ENCODE measurements around the gene DIS3L2. TPM values are rescaled to one million over a fixed set of nuclear protein-coding genes. Genes with fewer than 3 reads are reported as not detected.

The DIS3L2 gene
- total RNA-seq, 1 experiment from 2014 or later: 32.6 TPM

GRCh38 chr2:232296776-232297525 lies 335.4 kb downstream of the DIS3L2 start:
- H3K4me1 Mint-ChIP-seq (ENCODE audit: insufficient read depth, unreplicated experiment): no peaks in the 10 kb centered on the region
- DNase-seq (ENCODE audit: unreplicated experiment): no peak
- H3K9me3 Mint-ChIP-seq (ENCODE audit: unreplicated experiment): no peaks in the 10 kb centered on the region
- no TSS peak for BruUV-seq (replicated peaks)
- peaks cover 13% of the 10 kb centered on the region for H3K36me3 Mint-ChIP-seq (ENCODE audit: insufficient read depth, unreplicated experiment)
- ChIA-PET CTCF (interaction anchor here (0.6 to 1.2 kb wide), 2 partner anchors 31 to 56 kb away, joined by 3 to 4 read pairs; no protein-coding TSS in a partner anchor), POLR2A (interaction anchor here (1.0 kb wide), 1 partner anchor 252 kb away, joined by 3 read pairs; no protein-coding TSS in a partner anchor)
- intact Hi-C loops (cut with micrococcal nuclease): no loop called here
- H3K27ac Mint-ChIP-seq (ENCODE audit: low read depth, unreplicated experiment): no peak overlapping the region
- H3K4me3 Mint-ChIP-seq (ENCODE audit: unreplicated experiment): no peak overlapping the region
- no peaks in the 10 kb centered on the region for H3K27me3 Mint-ChIP-seq (ENCODE audit: insufficient read depth, unreplicated experiment)
- no peak for TF ChIP-seq CTCF (IDR thresholded peaks at IDR 0.05; ENCODE audit: unreplicated experiment)

- Mint-ChIP-seq H3K36me3 (ENCODE audit: insufficient read depth, unreplicated experiment) (no peaks in the 10 kb centered on the region), H3K27me3 (ENCODE audit: insufficient read depth, unreplicated experiment) (no peaks in the 10 kb centered on the region), H3K27ac (ENCODE audit: low read depth, unreplicated experiment) (no peak overlapping the region), H3K4me3 (ENCODE audit: unreplicated experiment) (no peak overlapping the region), H3K4me1 (ENCODE audit: insufficient read depth, unreplicated experiment) (no peaks in the 10 kb centered on the region), H3K9me3 (ENCODE audit: unreplicated experiment) (no peaks in the 10 kb centered on the region)
- ChIA-PET CTCF (interaction anchor here (1.0 to 1.4 kb wide), 2 partner anchors 9 to 22 kb away, joined by 3 read pairs; no protein-coding TSS in a partner anchor), POLR2A (no interaction called here)
- BruUV-seq (replicated peaks): no TSS peak
- intact Hi-C loops (cut with micrococcal nuclease): no loop called here
- TF ChIP-seq CTCF (IDR thresholded peaks at IDR 0.05; ENCODE audit: unreplicated experiment): no peak
- DNase-seq (ENCODE audit: unreplicated experiment): no peak
Measured at GRCh38 chr2:232299084-232299483, 337.6 kb downstream of the DIS3L2 start.

GRCh38 chr2:232299927-232300674 lies 338.6 kb downstream of the DIS3L2 start:
- H3K27me3 Mint-ChIP-seq (ENCODE audit: insufficient read depth, unreplicated experiment): no peaks in the 10 kb centered on the region
- ChIA-PET CTCF (interaction anchor here (1.0 to 1.4 kb wide), 2 partner anchors 10 to 21 kb away, joined by 3 read pairs; no protein-coding TSS in a partner anchor), POLR2A (interaction anchor here (0.6 kb wide), 1 partner anchor 43 kb away, joined by 3 read pairs; no protein-coding TSS in a partner anchor)
- no peaks in the 10 kb centered on the region for H3K36me3 Mint-ChIP-seq (ENCODE audit: insufficient read depth, unreplicated experiment)
- BruUV-seq (replicated peaks): no TSS peak
- no peak overlapping the region for H3K4me3 Mint-ChIP-seq (ENCODE audit: unreplicated experiment)
- intact Hi-C loops (cut with micrococcal nuclease): no loop called here
- no peaks in the 10 kb centered on the region for H3K4me1 Mint-ChIP-seq (ENCODE audit: insufficient read depth, unreplicated experiment)
- H3K9me3 Mint-ChIP-seq (ENCODE audit: unreplicated experiment): no peaks in the 10 kb centered on the region
- no peak overlapping the region for H3K27ac Mint-ChIP-seq (ENCODE audit: low read depth, unreplicated experiment)
- no peak for TF ChIP-seq CTCF (IDR thresholded peaks at IDR 0.05; ENCODE audit: unreplicated experiment)
- no peak for DNase-seq (ENCODE audit: unreplicated experiment)

GRCh38 chr2:232300894-232301387 lies 339.4 kb downstream of the DIS3L2 start:
- TSS peak; percentile 20 for BruUV-seq (replicated peaks)
- ChIA-PET POLR2A (no interaction called here), CTCF (interaction anchor here (0.6 to 1.7 kb wide), 2 partner anchors 15 to 35 kb away, joined by 4 read pairs; no protein-coding TSS in a partner anchor)

More at GRCh38 chr2:232300894-232301387, 339.4 kb downstream of the DIS3L2 start:
- Mint-ChIP-seq H3K4me3 (ENCODE audit: unreplicated experiment) (no peak overlapping the region), H3K4me1 (ENCODE audit: insufficient read depth, unreplicated experiment) (no peaks in the 10 kb centered on the region), H3K9me3 (ENCODE audit: unreplicated experiment) (no peaks in the 10 kb centered on the region), H3K36me3 (ENCODE audit: insufficient read depth, unreplicated experiment) (no peaks in the 10 kb centered on the region), H3K27me3 (ENCODE audit: insufficient read depth, unreplicated experiment) (no peaks in the 10 kb centered on the region), H3K27ac (ENCODE audit: low read depth, unreplicated experiment) (no peak overlapping the region)
- TF ChIP-seq CTCF (IDR thresholded peaks at IDR 0.05; ENCODE audit: unreplicated experiment): no peak
- DNase-seq (ENCODE audit: unreplicated experiment): peak; percentile 29
- intact Hi-C loops (cut with micrococcal nuclease): no loop called here
